NOMO-1 (cell line): ENCODE measurements around the gene MIDN.

Experiments used
- DNase-seq, 2 experiments: peaks; one replicate each; lab custom pipeline; 2025; ENCODE audit not compliant: unreplicated experiment in 2 of 2; lab: John Stamatoyannopoulos, UW

The MIDN gene

GRCh38 chr19:1256646-1257474 is 8.5 kb downstream of the MIDN start:
- no peak for DNase-seq

- no peak for DNase-seq
These were observed 9.2 kb downstream of the MIDN start for GRCh38 chr19:1257475-1258162.

GRCh38 chr19:1258163-1258492 is 9.7 kb downstream of the MIDN start:
- DNase-seq: no peak

DNA sequence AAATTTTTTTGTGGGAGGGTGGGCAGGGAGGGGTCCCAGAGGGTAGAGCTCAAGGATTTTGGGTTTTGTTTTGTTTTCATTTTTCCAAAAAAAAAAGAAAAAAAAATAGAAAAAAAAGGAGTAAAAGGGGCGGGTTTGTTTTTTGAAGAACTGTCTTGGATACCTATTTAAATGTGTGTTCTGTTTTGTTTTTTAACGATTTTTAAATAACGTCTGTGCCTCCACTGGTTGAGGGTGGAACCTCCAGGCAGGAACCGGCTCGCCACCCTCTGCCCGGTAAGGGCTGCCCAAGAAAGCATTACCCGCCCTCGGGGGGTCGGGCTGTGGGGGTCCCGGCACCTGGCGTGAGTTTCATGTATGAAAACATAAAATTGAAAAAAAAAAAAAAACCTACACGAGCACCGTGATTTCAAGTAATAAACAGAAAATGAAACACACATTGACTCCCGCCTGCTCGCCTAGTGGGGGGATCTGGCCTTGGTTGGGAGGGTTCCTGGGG is 10.4 kb downstream of the MIDN start:
- peak in 1 of 2 experiments; percentile 48 for DNase-seq

GRCh38 chr19:1259206-1259875 is 11.0 kb downstream of the MIDN start:
- DNase-seq: peak; percentile 62 to 65

- no peak for DNase-seq
These were observed 11.7 kb downstream of the MIDN start for GRCh38 chr19:1259876-1260748.

DNA sequence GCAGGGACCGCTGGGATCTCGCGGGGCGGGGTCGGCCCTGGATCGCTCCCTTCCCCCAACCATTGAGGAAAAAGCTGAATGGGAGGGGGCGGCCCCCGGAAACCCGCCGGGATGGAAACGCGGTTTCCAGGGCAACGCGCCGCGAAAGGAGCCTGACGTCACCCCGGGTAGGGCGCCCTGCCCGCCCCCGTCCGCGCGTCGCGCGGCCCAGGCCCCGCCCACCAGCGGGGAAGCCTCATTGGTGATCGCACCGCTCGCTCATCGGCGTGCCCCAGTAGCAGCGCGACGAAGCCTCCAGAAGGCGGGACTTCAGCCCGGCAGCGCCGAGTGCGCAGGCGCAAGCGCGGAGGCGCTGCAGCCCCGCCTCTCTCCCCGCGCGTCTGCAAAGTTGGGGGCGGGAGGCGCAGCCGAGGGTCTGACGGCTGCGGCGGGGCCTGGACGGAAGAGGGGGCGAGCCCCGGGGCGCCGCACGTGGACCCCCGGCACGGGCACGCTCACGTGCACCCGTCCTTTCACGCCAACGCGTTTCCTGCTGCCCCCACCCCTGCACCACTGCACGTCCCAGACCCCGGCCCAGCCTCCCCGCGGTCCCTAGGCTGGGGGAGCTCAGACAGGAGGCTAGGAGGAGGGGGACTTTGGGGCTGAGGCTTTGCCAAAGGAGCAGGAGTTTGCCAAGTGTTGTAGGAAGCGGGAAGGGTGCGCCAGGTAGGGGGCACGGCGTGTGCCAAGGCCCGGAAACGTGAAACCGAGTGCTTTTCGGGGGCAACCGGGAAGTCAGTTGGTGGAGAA is 12.6 kb downstream of the MIDN start:
- DNase-seq: peak; percentile 93 to 96

- peak in 1 of 2 experiments; percentile 37 for DNase-seq
These were observed 13.1 kb downstream of the MIDN start for GRCh38 chr19:1261538-1261797.

DNA sequence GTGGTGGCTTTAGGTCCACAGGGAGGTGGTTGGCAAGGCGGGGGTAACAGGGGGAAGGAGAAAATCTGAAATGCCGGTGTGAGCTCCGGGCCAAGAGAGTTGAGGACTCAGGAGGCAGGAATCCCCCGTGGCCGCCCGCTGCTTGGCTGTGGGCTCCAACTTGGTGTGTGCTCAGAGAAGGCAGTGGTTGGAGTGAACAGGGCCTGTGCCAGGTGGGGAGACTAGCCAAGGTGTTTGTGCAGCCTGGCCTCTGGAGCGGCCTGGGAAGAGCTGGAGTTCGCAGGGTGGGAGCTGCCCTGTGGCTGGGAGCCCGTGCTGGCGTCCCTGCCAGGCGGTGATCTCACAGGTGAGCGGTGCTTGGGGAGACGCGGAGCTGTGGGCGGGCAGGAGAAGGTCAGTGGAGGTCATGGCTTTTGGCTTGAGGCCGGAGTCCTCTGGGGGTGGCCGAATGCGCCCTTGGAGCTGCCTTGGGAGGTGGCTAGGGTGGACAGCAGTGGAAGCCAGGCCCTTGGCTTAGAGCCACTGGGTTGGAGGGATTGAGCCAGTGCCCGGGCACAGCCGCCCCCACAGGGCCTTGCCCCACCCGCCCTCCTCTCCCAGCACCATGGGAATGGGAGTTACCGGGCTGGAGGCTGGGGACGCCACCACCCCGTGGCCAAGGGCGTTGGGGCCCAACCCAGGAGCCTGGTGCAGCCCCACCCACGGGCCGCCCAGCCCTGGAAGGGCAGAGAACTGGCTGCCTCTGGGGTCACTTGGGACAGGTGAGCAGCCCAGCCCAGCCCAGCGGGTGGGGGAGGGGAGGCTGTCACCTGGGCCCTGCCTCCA is 13.6 kb downstream of the MIDN start:
- no peak for DNase-seq

GRCh38 chr19:1262623-1263123 is 14.3 kb downstream of the MIDN start:
- no peak for DNase-seq

DNA sequence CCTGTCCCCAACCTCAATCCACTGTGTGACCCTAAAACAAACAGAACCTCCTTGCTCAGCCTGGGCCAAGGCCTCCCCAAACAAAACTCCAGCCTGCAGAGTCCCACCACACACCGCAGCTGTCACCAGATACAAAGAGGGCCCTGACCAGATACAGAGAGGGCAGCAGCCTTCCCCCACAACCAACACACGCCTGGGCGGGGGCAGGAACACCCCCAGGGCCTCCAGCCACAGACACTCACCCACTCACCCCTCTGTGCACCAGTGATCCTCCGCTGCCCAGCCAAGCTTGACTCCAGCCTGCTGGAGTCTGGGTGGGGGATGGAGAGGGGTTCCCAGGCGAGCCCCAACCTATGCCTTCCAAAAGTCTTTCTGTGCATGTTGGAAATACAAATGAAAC is 14.8 kb downstream of the MIDN start:
- DNase-seq: no peak

DNA sequence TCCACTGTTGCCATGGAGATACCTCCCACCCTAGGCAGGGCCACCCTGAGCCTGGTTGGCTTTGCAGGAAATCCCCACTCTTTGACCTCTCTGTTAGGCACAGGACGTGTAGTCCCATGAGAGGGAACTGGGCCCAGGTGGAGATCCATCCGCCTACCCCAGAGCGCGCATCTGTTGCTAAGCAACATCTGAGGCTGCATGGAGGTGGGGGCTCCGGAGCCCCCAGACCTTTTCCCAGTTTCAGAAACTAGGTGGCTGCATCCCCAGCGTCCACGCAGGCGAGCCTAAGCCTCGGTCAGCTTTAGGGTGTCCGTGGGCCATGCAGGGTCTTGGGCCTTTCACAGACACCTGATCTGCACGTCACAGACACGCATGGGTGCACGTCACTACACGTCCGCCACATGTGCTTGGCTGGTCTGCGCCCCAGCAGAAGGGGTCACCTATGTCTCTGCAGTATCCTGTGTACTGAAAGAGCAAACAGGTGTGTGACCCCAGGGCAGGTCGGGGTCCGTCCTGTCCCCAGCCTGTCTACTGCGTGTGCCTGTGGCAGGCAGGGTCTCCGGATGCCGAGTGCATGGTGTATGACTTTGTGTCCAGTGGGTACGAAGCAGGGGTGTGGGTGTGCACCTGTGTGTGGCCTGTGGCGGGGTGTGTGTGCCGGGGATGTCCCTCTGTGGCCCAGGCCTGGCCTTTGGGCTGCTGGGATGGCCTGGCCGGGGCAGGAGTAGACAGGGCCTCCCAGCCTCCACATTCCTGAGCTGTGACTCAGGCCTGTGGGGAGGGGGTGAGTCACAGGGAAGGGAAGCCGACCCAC is 16.6 kb downstream of the MIDN start:
- no peak for DNase-seq

GRCh38 chr19:1265615-1266128 is 17.3 kb downstream of the MIDN start:
- DNase-seq: peak in 1 of 2 experiments; percentile 24

DNA sequence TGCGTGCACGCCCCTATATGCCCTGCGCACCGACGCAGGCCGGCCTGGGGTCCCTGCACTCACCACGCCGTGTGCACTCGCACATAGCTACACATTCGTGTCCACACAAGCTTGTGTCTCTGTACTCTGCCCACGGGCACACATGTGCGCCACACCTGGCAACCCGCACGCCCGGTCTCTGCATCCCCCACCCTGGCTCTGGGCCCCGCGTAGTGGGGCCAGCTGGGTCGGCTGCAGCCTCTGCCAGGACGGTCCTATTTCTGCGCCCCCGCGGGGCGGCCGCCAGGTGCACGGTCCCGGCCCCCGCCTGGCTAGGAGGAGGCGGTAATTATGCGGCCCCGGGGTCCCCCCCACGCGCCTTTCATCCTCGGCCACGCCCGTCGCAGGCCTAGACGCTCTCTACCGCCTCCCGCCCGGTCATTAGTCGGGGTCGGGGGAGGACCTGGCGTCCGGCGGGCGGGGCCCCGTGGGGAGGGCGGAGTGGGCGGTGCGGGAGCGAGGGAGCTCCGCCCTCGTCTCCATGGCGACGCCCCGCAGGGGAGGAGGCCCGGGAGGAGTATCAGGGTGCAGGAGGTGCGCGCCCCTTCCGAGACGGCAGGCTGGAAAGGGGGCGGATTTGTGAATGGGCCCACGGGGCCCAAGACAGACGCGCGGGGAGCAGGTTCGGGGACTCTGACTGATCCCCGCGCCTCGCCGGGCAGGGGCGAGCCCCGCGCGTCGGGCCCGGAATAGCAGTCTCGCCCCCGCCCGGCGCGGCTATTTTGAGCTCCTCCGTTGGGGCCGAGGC is 17.9 kb downstream of the MIDN start:
- peak; percentile 79 to 82 for DNase-seq

DNA sequence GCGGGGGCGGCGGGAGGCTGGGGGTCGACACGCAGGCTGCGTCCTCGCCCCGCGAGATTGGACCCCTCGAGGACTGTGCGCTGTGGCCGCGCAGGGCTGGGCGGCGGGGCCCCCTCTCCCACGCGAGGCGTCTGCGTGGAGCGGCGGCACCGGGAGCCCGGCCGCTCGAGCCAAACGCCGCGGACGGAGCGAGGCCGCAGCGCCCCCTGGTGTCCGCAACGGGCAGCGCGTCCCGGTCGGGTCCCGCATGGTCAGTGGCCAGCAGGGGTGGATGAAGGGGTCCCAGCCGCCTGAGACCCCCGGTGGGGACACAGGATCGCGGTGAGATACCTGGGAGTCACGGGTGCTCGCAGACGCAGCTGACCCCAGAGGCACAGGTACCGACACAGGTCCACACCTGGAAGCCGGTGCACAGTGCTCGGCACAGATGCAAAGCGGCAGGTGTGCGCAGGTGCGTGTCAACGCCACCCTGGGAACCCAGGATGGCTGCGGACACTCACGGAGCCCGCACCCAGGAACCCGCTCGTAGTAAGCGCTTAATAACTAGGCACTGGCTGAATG is 18.6 kb downstream of the MIDN start:
- DNase-seq: peak; percentile 55 to 67

DNA sequence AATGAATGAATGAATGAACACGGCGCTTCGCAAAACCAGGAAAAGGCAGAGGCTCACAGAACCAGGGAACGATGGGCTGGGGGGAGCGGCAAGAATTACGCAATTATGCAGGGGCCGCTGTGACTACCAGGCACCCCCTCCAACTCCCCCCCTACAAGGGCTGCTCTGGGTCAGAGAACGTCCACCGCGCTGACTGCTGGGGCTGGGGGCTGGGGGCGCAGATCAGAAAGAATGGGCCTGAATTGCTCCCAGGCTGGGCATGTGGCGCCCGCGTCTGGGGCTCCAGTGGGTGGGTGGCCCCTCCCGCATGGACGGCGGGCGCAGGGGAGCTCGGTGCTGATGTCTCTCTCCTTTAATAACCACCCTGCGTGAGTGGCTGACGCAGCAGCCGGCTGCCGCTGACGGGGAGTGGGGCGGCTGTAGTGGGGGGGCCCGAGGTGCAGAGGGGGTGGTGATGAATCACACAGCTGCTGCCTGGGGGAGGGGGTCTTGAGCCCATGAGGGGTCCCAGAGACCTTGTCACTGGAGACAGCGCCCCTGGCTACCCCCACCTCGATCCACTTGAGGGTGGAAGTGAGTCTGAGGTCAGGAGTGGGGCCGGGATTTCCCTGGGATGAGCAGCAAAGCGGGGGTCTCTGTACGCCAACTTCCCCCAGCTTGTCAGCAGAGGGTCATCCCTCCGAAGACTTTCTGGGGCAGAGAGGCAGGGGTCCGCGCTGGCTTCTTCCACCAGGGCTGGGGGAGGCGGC is 19.3 kb downstream of the MIDN start:
- no peak for DNase-seq
